IPS-18c (cell line): ENCODE results near the gene JUNB.
"Not testable (repeated sequence)": the region's sequence is repeated elsewhere in the genome, so short reads cannot be mapped to it uniquely, and the experiment has no call there.

Experiments
- H3K4me3 ChIP-seq: 2 replicates; pipeline ENCODE4 v1.7.0; 2013; ENCODE audit warnings: low read depth, mild to moderate bottlenecking, low read length, moderate library complexity; ENCODE audit not compliant: insufficient read depth
- H3K9me3 ChIP-seq: one replicate; pipeline ENCODE4 v1.6.1; 2013; ENCODE audit warnings: mild to moderate bottlenecking, low read length, moderate library complexity; ENCODE audit not compliant: control insufficient read depth, insufficient read depth

The JUNB gene

DNA sequence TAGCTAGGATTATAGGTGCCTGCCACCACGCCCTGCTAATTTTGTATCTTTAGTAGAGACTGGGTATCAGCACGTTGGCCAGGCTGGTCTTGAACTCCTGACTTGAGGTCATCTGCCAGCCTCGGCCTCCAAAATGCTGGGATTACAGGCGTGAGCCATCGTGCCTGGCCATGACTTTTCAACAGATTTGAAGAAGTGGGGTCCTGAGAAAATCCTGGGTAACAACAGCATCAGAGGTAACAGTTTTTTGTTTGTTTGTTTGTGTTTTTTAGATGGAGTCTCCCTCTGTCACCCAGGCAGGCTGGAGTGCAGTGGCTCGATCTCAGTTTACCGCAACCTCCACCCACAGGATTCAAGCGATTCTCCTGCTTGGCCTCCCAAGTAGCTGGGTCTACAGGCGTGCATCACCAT is 3.7 kb downstream of the JUNB start:
- Histone ChIP-seq H3K9me3 (no peaks in the 10 kb centered on the region), H3K4me3 (no peak overlapping the region)

DNA sequence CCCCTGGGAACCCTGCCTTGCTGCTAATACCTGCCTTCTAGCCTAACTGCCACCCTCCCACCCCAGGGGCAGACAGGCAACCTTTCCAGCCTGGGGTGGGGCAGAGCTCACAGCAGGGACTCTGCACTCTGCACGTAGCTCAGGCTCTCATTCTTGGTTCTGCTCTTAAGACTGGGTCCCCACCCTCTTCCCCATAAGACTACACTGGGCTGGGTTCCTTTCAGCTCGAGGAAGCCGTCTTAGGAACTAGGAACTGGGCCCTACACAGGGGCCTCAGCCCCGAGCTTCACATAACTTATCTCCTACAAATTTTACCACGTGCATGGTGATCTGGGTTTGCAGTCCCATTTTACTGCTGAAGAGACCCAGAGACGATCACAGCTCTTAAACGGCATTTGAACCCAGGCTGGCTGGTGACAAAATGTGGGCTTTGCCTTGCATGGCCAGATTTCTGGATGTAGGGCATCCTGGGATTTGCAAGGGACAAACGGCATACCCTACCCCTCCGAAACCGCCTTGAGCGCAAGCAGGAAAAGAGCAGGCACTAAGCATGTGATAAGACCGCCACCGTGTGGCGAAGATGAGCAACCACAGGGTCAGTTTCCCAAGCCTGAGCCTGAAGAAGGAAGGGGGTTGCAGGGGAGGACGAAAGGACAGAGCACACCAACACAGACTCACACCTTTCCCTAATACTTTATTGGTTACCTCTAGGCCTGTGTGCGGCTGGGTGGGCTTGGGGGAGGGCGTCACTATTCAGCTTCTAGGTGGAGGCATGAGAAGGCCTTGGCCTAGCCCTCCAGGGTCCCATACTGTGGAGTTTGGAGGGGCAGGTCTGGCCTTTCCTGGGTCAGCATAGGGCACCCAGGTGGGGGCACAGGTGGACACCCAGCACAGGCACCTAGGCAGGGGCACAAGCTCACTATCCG is 5.1 kb downstream of the JUNB start:
- Histone ChIP-seq H3K9me3 (no peaks in the 10 kb centered on the region), H3K4me3 (no peak overlapping the region)

DNA sequence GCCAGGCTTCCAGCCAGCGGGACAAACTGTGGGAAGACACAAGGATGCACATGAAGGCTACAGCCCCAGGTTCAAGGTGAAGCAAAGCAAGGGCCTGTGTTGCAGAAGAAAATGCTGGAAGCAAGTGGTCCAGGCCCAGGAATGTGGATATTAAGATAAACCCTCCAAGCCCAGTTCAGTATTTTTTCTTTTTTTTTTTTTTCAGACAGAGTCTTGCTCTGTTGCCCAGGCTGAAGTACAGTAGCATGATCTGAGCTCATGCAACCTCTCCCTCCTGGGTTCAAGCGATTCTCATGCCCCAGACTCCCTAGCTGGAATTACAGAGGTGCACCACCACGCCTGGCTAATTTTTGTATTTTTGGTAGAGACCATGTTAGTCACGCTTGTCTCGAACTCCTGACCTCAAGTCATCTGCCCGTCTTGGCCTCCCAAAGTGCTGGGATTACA is 5.9 kb downstream of the JUNB start:
- Histone ChIP-seq H3K9me3 (no peaks in the 10 kb centered on the region), H3K4me3 (no peak overlapping the region)

DNA sequence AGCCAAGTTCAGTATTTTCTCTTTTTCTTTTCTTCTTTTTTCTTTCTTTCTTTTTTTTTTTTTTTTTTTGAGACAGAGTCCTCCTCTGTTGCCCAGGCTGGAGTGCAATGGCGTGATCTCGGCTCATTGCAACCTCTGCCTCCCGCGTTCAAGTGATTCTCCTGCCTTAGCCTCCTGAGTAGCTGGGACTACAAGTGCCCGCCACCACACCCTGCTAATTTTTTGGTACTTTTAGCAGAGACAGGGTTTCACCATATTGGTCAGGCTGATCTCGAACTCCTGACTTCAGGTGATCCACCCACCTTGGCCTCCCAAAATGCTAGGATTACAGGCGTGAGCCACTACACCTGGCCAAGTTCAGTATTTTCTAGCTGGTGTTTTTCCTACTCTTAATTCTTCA is 6.3 kb downstream of the JUNB start:
- H3K9me3 ChIP-seq, H3K4me3 ChIP-seq: not testable (repeated sequence)

DNA sequence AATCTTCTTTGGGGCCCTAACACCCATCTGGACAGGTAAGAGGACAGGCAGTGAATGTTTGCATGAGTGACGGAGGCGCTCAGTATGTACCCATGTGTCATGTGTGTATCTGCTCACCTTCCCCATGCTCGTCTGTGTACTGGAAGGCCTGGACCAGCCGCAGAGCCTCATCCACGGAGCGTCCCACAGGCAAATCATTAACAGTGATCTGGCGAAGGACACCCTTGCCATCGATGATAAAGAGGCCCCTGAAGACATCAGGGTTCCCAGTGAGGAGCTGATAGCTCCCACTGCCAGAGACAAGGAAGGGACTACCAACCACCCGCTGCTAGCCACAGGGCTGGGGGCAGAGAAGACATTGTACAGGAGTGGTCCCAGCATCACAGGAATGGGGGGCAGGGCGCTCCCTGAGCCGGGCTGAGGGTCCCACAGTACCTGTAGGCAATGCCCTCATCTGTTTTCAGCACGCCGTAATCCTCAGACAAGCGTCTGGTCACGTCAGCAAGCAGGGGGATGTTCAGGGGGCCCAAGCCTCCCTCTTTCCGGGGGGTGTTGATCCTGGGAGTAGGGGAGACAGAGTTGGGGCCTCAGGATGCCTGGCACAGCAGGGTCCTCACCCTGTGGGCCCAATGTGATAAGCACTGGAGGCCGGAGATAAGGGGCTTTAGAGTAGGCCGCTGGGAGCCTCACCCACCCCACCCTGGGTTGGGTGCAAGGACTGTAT is 8.6 kb downstream of the JUNB start:
- H3K4me3 ChIP-seq: peak overlapping the region; percentile 98; the same call in 1 of the 2 replicates
- no peaks in the 10 kb centered on the region for H3K9me3 ChIP-seq

DNA sequence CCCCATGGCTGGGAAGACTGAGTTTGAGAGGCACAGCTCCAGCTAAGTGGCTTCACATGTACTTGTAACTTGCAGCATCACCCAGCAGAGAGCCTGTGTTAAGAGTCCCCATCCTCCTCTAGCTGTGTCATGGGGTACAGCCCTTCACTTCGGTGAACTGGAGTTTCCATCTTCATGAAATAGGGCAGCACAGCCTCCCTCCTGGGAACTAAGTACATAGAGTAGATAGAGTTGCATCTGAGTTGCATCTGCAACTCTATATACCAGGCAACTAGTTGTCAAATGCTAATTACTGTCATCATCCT is 9.1 kb downstream of the JUNB start:
- Histone ChIP-seq H3K9me3 (no peaks in the 10 kb centered on the region), H3K4me3 (peak overlapping the region; percentile 98)

DNA sequence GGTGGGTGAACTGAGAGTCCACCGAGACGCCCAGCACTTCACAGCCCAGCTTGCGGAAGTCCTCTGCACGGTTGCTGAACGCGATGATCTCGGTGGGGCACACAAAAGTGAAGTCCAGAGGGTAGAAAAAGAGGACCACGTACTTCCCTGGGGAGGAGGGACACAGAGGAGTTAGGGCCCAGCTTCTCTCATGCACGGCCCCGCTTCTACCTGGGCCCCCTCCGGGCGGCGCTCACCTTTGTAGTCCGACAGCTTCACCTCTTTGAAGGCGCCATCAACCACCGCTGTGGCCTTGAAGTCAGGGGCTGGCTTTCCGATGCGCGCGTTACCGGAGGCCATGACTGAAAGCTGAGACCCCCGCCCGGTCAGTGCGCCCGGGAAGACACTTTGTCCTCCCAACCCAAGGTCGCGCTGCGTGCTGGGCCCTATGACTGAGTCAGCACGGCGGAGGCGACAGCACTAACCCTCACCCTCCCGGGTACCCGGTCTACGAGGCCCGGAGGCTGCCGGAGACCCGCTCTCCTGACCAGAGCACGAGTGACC is 9.7 kb downstream of the JUNB start:
- Histone ChIP-seq H3K9me3 (no peaks in the 10 kb centered on the region), H3K4me3 (peak overlapping the region; percentile 98)

DNA sequence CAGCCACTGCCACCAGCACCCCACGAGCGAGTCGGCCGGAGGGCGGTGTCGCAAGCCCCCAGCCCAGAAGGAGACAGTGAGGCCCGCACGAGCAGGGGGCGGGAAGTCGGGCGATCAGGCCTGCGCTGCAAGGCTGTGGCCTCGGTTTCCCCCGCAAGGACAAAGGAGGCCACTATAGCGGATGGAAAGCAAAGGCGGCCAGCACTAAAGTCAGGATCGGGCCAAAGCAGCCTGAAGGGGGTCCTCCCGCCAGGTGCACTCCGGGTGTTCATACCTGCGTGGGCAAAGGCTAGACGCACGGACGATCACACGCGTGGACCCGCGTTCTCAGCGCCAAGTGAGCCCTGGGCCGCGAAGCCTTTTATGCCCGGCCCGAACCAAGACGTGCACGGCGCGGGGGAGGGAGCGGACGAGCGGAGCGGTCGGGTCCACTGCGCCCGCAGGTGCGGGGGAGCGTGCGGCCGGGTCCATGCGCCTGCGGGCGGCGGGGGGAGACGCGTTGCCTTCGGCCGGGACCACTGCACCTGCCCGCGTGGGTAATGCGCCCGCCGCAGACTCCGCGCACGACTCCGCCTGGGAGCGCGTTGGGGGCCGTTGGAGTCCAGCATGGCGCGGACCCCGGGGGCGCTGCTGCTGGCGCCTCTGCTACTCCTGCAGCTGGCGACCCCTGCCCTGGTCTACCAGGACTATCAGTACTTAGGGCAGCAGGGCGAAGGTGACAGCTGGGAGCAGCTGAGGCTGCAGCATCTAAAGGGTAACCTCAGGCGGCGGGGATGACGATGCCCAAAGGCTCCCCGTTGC is 10.4 kb downstream of the JUNB start, which contains the start of the genes PRDX2 and THSD8:
Gene PRDX2, minus strand, starts transcription at position 335 of the 801 bp plus-strand sequence. CDS start 539 bp downstream, outside the sequence.
Gene THSD8, plus strand, starts transcription at position 604 of the 801 bp plus-strand sequence. Its CDS starts 3 bp downstream, at position 607.
- H3K4me3 ChIP-seq: peak within 1 kb of the TSS; percentile 98

DNA sequence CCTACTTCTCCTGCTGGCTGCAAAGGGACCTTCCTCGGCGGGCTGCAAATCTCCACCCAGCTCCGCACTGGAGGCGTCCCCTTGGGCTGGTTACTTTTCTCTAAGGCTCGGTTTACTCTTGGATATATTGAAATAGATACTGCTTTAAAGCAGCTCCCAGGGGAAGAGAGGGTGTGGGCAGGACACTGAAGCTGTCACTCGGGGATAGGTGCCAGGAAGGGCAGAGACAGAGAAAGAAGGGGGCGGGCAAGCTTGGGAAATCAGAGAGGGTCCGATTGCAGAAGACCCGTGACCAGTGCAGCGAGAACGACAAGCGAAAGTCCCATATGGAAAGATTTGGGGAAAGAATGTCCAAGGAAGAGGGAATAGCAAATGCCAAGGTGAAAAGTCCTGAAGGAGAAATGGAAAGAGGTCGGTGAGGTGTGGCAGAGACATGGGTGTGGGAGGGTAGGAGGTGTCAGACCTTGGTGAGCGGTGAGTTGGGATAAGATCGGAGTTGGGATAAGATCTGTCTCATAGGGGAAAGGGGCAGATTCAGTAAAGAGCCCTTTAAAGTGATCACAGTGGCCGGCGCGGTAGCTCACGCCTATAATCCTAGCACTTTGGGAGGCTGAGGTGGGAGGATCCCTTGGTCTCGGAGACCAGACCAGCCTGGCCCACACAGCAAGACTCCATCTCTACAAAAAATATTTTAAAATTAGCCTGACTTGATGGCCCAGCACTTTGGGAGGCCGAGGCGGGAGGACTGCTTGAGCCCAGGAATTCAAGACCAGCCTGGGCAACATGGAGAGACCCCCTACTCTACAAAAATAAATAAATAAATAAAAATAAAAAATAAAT is 11.2 kb downstream of the JUNB start:
- Histone ChIP-seq H3K4me3 (peak overlapping the region; percentile 98), H3K9me3 (no peaks in the 10 kb centered on the region)

More for the DNA sequence above, 10.4 kb downstream of the JUNB start, which contains the start of the genes PRDX2 and THSD8:
- H3K9me3 ChIP-seq: no peaks in the 10 kb centered on the region

DNA sequence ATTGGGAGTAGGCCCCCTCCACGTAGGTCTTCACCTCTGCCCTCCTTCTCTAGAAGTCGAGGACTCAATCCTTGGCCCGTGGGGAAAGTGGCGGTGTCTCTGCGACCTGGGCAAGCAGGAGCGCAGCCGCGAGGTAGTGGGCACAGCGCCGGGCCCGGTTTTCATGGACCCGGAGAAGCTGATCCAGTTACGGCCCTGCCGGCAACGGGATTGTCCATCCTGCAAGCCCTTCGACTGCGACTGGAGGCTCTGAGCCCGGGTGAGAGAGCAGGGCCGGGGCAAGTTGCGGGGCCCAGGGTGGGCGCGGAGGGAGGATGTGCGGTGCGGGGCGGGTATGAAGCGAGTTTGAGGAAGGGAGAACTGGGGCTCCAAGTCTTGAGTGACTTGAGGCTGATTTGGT is 12.8 kb downstream of the JUNB start:
- Histone ChIP-seq H3K9me3 (no peaks in the 10 kb centered on the region), H3K4me3 (no peak overlapping the region)

DNA sequence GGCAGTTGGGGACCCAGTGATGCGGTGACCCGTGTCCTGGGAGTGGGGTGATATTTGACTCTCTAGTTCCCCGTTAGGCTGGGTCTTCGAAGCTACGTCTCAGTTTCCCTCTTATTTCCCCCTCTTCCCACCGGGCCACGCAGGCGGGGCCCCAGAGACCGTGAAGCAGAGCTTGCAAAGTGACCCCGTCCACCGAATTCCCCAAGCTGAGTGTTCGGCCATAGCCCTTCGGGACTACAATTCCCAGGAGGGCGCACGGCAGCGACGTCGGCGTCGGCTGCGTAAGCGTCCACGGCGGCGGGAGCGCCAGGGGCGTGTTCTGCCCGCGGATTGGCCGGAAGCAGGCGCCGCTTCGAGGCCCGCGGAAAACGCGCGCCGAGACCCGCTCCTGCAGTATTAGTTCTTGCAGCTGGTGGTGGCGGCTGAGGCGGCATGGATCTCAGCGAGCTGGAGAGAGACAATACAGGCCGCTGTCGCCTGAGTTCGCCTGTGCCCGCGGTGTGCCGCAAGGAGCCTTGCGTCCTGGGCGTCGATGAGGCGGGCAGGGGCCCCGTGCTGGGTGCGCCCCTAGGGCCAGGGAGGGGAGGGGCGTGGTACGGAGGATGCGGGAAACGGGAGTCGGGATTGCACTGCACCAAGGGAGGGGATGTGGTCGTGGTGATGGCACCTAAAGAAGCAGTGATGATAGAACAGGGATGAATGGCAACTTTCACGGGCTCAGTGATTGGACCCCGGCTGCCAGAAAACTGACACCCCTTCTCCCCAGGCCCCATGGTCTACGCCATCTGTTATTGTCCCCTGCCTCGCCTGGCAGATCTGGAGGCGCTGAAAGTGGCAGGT is 15.2 kb downstream of the JUNB start, which contains the start of gene RNASEH2A:
Gene RNASEH2A, plus strand, starts transcription at position 343 of the 840 bp plus-strand sequence. Its CDS starts 90 bp downstream, at position 433.
- peak within 1 kb of the TSS; percentile 89 for H3K4me3 ChIP-seq

DNA sequence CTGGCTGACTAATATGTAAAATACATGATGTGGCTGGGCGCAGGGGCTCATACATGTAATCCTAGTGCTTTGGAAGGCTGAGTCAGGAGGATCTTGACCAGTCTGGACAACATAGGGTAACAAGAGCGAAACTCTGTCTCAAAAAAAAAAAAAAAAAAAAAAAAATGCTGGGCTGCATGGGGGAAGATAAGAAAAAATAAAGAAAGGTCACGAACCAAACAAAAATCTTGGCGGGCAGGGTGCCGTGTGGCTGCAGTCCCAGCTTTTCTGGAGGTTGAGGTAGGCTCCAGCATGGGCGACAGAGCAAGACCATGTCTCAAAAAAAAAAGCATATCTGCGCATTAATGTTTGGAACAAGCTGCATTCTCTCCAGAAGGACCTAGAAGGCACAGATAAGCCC is 23.8 kb downstream of the JUNB start:
- H3K4me3 ChIP-seq: no peak overlapping the region
- no peaks in the 10 kb centered on the region for H3K9me3 ChIP-seq

More for the DNA sequence above, 15.2 kb downstream of the JUNB start, which contains the start of gene RNASEH2A:
- no peaks in the 10 kb centered on the region for H3K9me3 ChIP-seq

DNA sequence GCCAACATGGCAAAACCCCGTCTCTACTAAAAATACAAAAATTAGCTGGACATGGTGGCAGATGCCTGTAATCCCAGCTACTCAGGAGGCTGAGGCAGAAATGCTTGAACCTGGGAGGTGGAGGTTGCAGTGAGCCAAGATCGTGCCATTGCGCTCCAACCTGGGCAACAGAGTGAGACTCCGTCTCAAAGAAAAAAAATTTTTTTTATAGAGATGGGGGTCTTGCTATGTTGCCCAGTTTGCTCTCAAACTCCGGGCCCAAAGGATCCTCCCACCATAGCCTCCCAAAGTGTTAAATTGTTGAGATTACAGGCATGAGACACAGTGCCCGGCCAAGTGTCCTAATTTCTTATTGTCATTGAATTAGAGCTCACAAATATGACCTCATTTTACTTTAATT is 25.9 kb downstream of the JUNB start:
- H3K4me3 ChIP-seq, H3K9me3 ChIP-seq: not testable (repeated sequence)

DNA sequence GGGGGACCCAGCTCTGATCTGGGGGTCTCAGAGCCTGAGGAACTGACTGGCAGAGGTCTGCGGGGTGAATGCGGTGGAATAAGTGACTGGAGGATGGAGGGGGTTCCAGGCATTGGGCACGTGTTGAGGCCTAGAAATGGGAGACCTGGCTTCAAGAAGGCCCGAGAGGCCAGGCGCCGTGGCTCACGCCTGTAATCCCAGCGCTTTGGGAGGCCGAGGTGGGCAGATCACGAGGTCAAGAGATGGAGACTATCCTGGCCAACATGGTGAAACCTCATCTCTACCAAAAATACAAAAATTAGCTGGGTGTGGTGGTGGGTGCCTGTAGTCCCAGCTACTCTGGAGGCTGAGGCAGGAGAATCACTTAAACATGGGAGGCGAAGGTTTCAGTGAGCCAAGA is 26.5 kb downstream of the JUNB start:
- not testable (repeated sequence) for H3K9me3 ChIP-seq, H3K4me3 ChIP-seq

DNA sequence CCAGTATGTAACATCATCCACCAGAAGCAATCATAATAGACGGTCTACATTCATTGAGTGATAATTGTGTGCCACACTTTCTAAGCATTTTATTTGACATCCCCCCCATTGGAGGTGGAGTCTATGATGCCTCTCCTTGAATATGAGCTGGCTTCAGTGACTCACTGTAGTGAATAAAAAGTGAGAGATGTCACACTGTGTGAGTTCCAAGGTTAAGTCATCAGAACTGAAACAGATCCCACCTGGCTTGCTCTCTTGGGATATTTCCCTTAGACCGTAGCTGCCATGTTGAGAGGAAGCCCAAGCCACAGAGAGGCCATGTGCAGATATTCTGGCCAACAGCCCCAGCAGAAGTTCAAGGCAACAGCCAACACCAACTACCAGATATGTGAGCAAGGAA is 30.5 kb downstream of the JUNB start:
- Histone ChIP-seq H3K9me3 (no peaks in the 10 kb centered on the region), H3K4me3 (no peak overlapping the region)
